GM12878 (cell line): ENCODE measurements around the gene NUP62. TPM values are rescaled to one million over a fixed set of nuclear protein-coding genes. Genes with fewer than 3 reads are reported as not detected.

Experiments
- ATAC-seq: fragments of 200-7000 bp; cut with Tn5 transposase; 3 replicates; pipeline ENCODE4 v1.9.1; 2020; ENCODE audit warnings: mild to moderate bottlenecking, moderate library complexity
- BruUV-seq: library from RNA; stranded (reverse); fragments of 400-500 nt; replicated peaks from 2 replicates; lab custom pipeline; 2021; lab: Mats Ljungman, UMichigan
- CTCF ChIA-PET: fragments of 300-600 bp; sonication (Branson Sonifier 250); formaldehyde crosslinking; extraction: SDS; loops from one replicate; lab custom pipeline; 2021; ENCODE audit warnings: inconsistent platforms; lab: Yijun Ruan, JAX
- POLR2A ChIA-PET: fragments of 350-600 bp; formaldehyde crosslinking; extraction: SDS; loops from one replicate; lab custom pipeline; 2021; ENCODE audit warnings: inconsistent platforms; lab: Charles Lee
- RAD21 ChIA-PET: fragments of 300-600 bp; sonication (Branson Sonifier 250); formaldehyde crosslinking; loops from one replicate; lab custom pipeline; 2023; ENCODE audit warnings: antibody characterized with exemption; ENCODE audit not compliant: unreplicated experiment; lab: Charles Lee
- SMC1A ChIA-PET: fragments of 300-600 bp; sonication (Branson Sonifier 250); formaldehyde crosslinking; loops from one replicate; lab custom pipeline; 2023; ENCODE audit not compliant: unreplicated experiment, uncharacterized antibody; lab: Charles Lee
- DNase-seq: peaks from one replicate; pipeline ENCODE4 v3.0.0-alpha.2; 2011; ENCODE audit warnings: low read depth, low spot score
- FAIRE-seq: peaks from 3 replicates; lab custom pipeline; 2011; peaks lifted over from hg19 to GRCh38; lab: Jason Lieb, UNC
- H2AFZ ChIP-seq: 2 replicates; pipeline ENCODE4 v1.6.0; 2011; ENCODE audit warnings: low read depth, low read length, control low read depth; ENCODE audit not compliant: control insufficient read depth
- H3K27ac ChIP-seq: 2 replicates; pipeline ENCODE4 v1.5.1; 2011; ENCODE audit warnings: control low read depth; ENCODE audit not compliant: control insufficient read depth, insufficient read depth
- H3K27me3 ChIP-seq, 2 experiments: replicated peaks in 1 of 2; 2 replicates each; pipeline versions ENCODE4 v1.6.0 to v1.6.1; 2011; ENCODE audit warnings: low read length in 1 of 2; ENCODE audit not compliant: control insufficient read depth in 2 of 2, insufficient read depth in 2 of 2
- H3K36me3 ChIP-seq, 2 experiments: 2 replicates each; pipeline ENCODE4 v1.5.1; 2011; ENCODE audit warnings: low read length in 1 of 2; ENCODE audit not compliant: control insufficient read depth in 2 of 2, insufficient read depth in 2 of 2
- H3K4me1 ChIP-seq: 2 replicates; pipeline ENCODE4 v1.6.1; 2011; ENCODE audit warnings: mild to moderate bottlenecking, low read length, moderate library complexity, mixed read lengths; ENCODE audit not compliant: control insufficient read depth, insufficient read depth
- H3K4me2 ChIP-seq: 2 replicates; pipeline ENCODE4 v1.6.0; 2011; ENCODE audit warnings: control low read depth; ENCODE audit not compliant: control insufficient read depth, insufficient read depth
- H3K4me3 ChIP-seq: fragments of 200-600 bp; sonication (generic); 2 replicates; pipeline ENCODE4 v1.5.1; 2016
- H3K79me2 ChIP-seq: 2 replicates; pipeline ENCODE4 v1.6.0; 2011; ENCODE audit warnings: low read length; ENCODE audit not compliant: control insufficient read depth, insufficient read depth
- H3K9ac ChIP-seq: 2 replicates; pipeline ENCODE4 v1.8.0; 2011; ENCODE audit warnings: low read length, control low read depth, mixed read lengths; ENCODE audit not compliant: control insufficient read depth, insufficient read depth
- H3K9me3 ChIP-seq: replicated peaks from 3 replicates; pipeline ENCODE4 v1.5.1; 2011; ENCODE audit warnings: mild to moderate bottlenecking, low read length; ENCODE audit not compliant: control insufficient read depth, insufficient read depth
- H4K20me1 ChIP-seq: 2 replicates; pipeline ENCODE4 v1.6.0; 2011; ENCODE audit not compliant: control insufficient read depth, insufficient read depth
- CTCF ChIP-seq, 3 experiments: IDR thresholded peaks in 2 of 3; conservative IDR thresholded peaks in 1 of 3; 2 replicates each; pipeline ENCODE4 v1.5.1; 2011; ENCODE audit warnings: low read depth in 3 of 3, low read length in 3 of 3, mild to moderate bottlenecking in 3 of 3, control low read depth in 2 of 3, moderate library complexity in 2 of 3, inconsistent platforms in 1 of 3, mixed read lengths in 1 of 3; ENCODE audit not compliant: control insufficient read depth in 2 of 3, insufficient read depth in 1 of 3; ENCODE audit errors: extremely low read depth in 1 of 3
- POLR2A ChIP-seq: IDR thresholded peaks from 2 replicates; pipeline ENCODE4 v1.6.1; 2011; ENCODE audit warnings: low read depth, mild to moderate bottlenecking, low read length
- WGBS: methylation state at CpG from one replicate; pipeline ENCODE4 v1.1.6; 2016; ENCODE audit warnings: low lambda C conversion rate; ENCODE audit not compliant: insufficient replicate concordance, insufficient coverage; ENCODE audit errors: missing lambda C conversion rate; 5-methylcytosine and 5-hydroxymethylcytosine counted together
- in situ Hi-C: fragments of 300-500 bp; cut with MboI; formaldehyde crosslinking; loops from 9 replicates; pipeline ENCODE4 v1.14.3; 2018; ENCODE audit warnings: mixed read lengths
- intact Hi-C: fragments of 100-400 bp; cut with micrococcal nuclease; formaldehyde crosslinking; loops from one replicate; pipeline ENCODE4 v1.14.2; 2022; ENCODE audit not compliant: unreplicated experiment
- polyA plus RNA-seq, 11 experiments: library from polyadenylated mRNA; depleted of rRNA in 4 of 11; unstranded in 6 of 11; stranded (reverse) in 5 of 11; fragments of >200 nt; fragmentation: Nextera tagmentation in 4 of 11; fragmentation: Illumina TruSeq in 1 of 11; extraction: Ambion mirVana in 4 of 11; extraction: Trizol in 1 of 11; gene quantifications; 1 replicate in 1 of 11; 2 replicates in 10 of 11; pipeline versions ENCODE4 v1.2.1 to v1.2.3, GENCODE V29; 2011 to 2016; ENCODE audit warnings: inconsistent platforms in 2 of 11, missing spikeins in 2 of 11, low read depth in 1 of 11
- total RNA-seq, 4 experiments: library from RNA; depleted of rRNA in 3 of 4; stranded (reverse); fragments of >200 nt in 3 of 4; fragmentation: Illumina TruSeq in 1 of 4; extraction: Trizol in 1 of 4; gene quantifications; 2 replicates each; pipeline versions ENCODE4 v1.2.1 to v1.2.3, GENCODE V29; 2013 to 2021

The NUP62 gene
- total and polyA plus RNA-seq, 10 of the 15 experiments (the other 5 are each of a cell fraction or from before 2014, with no cell fraction given), result 19.5 to 110 (median 66.9) TPM

GRCh38 chr19:49939721-49940481 is 10.6 kb upstream of the NUP62 start:
- intact Hi-C loops, result no loop called here
- Histone ChIP-seq H3K36me3 (no peaks in the 10 kb centered on the region), H3K4me1 (peaks cover 3% of the 10 kb centered on the region; the same call in 1 of the 2 replicates), H3K4me2 (no peak overlapping the region), H3K4me3 (no peak overlapping the region)
- DNase-seq, result no peak
- no TSS peak for BruUV-seq
- TF ChIP-seq CTCF (IDR thresholded peaks at IDR 0.05 in 2 of 3, conservative IDR thresholded peaks at IDR 0.05 in 1 of 3; ENCODE audit: control insufficient read depth in 2 of 3, extremely low read depth in 1 of 3, insufficient read depth in 1 of 3, low read depth in 3 of 3, low read length in 3 of 3) (peak in 2 of 3 experiments; percentile 5 to 21; a peak in 1 of 6 replicates), POLR2A (no peak)
- TF ChIP-seq, all 136 proteins: peak for 1
- H3K9me3 ChIP-seq, result no peaks in the 10 kb centered on the region
- H2AFZ ChIP-seq, result no peak overlapping the region
- RAD21 ChIA-PET, result interaction anchor here (1.0 kb wide), 1 partner anchor 14 kb away, joined by 3 read pairs; no protein-coding TSS in a partner anchor
- CTCF ChIA-PET, result interaction anchor here (0.6 to 5.0 kb wide), 7 partner anchors 8 to 196 kb away, joined by 3 to 23 read pairs (median 4); no protein-coding TSS in a partner anchor
- no peaks in the 10 kb centered on the region for H3K79me2 ChIP-seq
- no peak for FAIRE-seq
- H3K27ac ChIP-seq, result no peak overlapping the region
- POLR2A ChIA-PET, result no interaction called here
- no peak overlapping the region for H3K9ac ChIP-seq
- H3K27me3 ChIP-seq, result no peaks in the 10 kb centered on the region
- no peaks in the 10 kb centered on the region for H4K20me1 ChIP-seq
- ATAC-seq, result no peak
- WGBS, result 32% methylated on average over 7 of the region's 7 CpGs
- SMC1A ChIA-PET, result interaction anchor here (1.2 to 2.2 kb wide), 2 partner anchors 18 to 43 kb away, joined by 5 to 6 read pairs; no protein-coding TSS in a partner anchor
- in situ Hi-C loops, result loop anchor here (5.0 to 10.0 kb wide), 2 partner anchors 42 to 195 kb away; no protein-coding TSS in a partner anchor
